SK-N-MC (cell line): ENCODE measurements around the gene DLD.

Source experiments
- EZH2 ChIP-seq: fragments of 200-600 bp; sonication (generic); IDR thresholded peaks from one replicate; pipeline ENCODE4 v1.6.1; 2017; ENCODE audit warnings: antibody characterized with exemption
- FOXP2 ChIP-seq: optimal IDR thresholded peaks from 2 replicates; pipeline ENCODE3; 2011; ENCODE audit warnings: mild to moderate bottlenecking, moderate library complexity; ENCODE audit not compliant: insufficient read depth; ENCODE audit errors: extremely low read length, control extremely low read depth
- POLR2AphosphoS5 ChIP-seq: IDR thresholded peaks from 2 replicates; pipeline ENCODE4 v1.6.1; 2012; ENCODE audit warnings: mild to moderate bottlenecking, low read depth, low read length, borderline replicate concordance

DNA sequence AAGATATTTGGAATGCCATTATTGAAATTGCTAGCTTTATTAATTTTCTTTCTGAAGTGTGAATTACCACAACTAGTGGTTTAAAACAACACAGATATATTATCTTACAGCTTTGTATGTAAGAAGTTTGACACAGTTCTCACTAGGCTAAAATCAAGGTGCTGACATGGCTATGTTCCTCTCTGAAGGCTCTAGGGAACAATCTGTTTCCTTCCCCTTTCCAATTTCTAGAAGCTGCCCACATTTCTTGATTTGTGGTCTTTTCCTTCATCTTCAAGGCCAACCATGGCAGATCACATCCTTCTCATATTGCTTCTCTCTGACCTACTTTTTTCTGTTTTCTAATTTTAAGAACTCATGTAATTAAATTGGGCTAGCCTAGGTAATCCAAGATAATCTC lies 44.7 kb upstream of the DLD start:
- TF ChIP-seq POLR2AphosphoS5 (no peak), EZH2 (no peak), FOXP2 (no peak)
